ENCODE data around the gene ADAMTS17.

ADAMTS17 gene

DNA sequence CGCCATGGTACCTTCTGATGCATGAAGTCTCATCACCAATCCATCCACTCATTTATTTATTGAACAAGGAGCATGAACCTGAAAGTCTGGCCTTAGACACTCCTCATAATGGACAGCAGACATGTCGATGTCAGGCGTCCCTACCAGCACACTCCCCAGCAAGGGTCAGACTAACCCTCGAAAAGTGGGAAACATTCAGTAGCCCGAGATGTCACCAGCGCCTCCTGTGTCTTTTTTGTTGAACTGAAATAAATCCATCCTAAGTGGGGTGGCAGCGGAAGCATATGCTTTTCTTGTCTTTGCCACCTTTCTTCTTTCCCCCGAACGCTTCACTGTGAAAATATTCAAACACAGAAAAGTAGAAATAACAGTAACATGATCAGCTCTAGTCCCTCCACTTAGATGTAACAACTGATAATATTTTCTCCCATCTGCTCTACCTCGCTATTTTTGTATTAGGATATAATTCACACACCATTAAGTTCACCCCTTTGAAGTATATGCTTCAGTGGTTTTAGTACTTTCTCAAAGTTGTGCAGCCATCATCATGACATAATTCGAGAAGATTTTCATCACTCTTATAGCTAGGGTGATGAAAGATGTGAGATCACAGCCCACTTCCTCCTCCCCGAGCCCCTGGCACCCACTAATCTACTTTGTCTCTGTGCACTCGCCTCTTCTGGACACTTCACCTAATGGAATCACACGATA is 121.6 kb downstream of the ADAMTS17 start:
- H3K36me3 ChIP-seq (ENCODE audit: insufficient read depth, insufficient read length, low read length), result no peaks in the 10 kb centered on the region
- H3K4me1 ChIP-seq (ENCODE audit: insufficient read depth, insufficient read length), result no peaks in the 10 kb centered on the region
- H3K9ac ChIP-seq (ENCODE audit: insufficient read length, low read depth), result no peak overlapping the region
- no peak overlapping the region for H3K4me3 ChIP-seq (ENCODE audit: insufficient read length, low read depth)
- TF ChIP-seq ZNF274 (IDR thresholded peaks at IDR 0.05; ENCODE audit: low read depth, low read length) (no peak), SUZ12 (IDR thresholded peaks at IDR 0.05; ENCODE audit: extremely low read depth, insufficient read depth, insufficient read length) (no peak), YY1 (IDR thresholded peaks at IDR 0.05; ENCODE audit: insufficient read depth, insufficient read length) (no peak)
- no peaks in the 10 kb centered on the region for H3K9me3 ChIP-seq (ENCODE audit: insufficient read depth, low read length)
- no peaks in the 10 kb centered on the region for H3K27me3 ChIP-seq (ENCODE audit: insufficient read depth, insufficient read length)
- DNase-seq (ENCODE audit: low read depth, low spot score), result no peak

DNA sequence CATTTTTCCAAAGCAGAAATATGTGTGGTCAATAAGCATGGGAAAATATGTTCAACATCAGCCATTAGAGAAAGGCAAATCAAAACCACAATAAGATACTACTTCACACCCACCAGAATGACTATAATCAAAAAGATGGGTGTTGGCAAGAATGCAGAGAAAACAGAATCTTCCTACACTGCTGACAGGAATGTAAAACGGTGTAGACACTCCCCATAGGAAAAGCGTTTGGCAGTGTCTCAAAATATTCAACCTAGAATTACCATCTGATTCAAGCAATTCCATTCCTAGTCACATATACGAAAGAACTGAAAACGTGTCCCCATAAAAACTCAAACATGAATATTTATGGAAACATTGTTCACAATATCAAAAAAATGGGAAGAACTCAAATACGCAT is 123.3 kb downstream of the ADAMTS17 start:
- Histone ChIP-seq H3K36me3 (ENCODE audit: insufficient read depth, insufficient read length, low read length) (no peaks in the 10 kb centered on the region), H3K27me3 (ENCODE audit: insufficient read depth, insufficient read length) (no peaks in the 10 kb centered on the region), H3K9ac (ENCODE audit: insufficient read length, low read depth) (no peak overlapping the region), H3K9me3 (ENCODE audit: insufficient read depth, low read length) (no peaks in the 10 kb centered on the region), H3K4me1 (ENCODE audit: insufficient read depth, insufficient read length) (peaks cover 2% of the 10 kb centered on the region), H3K4me3 (ENCODE audit: insufficient read length, low read depth) (no peak overlapping the region)
- no peak for DNase-seq (ENCODE audit: low read depth, low spot score)
- no peak for TF ChIP-seq YY1 (IDR thresholded peaks at IDR 0.05; ENCODE audit: insufficient read depth, insufficient read length)
- no peak for TF ChIP-seq ZNF274 (IDR thresholded peaks at IDR 0.05; ENCODE audit: low read depth, low read length)
- no peak for TF ChIP-seq SUZ12 (IDR thresholded peaks at IDR 0.05; ENCODE audit: extremely low read depth, insufficient read depth, insufficient read length)

GRCh38 chr15:100216182-100216581 is 125.6 kb downstream of the ADAMTS17 start:
- Histone ChIP-seq H3K4me3 (ENCODE audit: insufficient read length, low read depth) (no peak overlapping the region), H3K9me3 (ENCODE audit: insufficient read depth, low read length) (no peaks in the 10 kb centered on the region), H3K27me3 (ENCODE audit: insufficient read depth, insufficient read length) (no peaks in the 10 kb centered on the region), H3K9ac (ENCODE audit: insufficient read length, low read depth) (no peak overlapping the region), H3K36me3 (ENCODE audit: insufficient read depth, insufficient read length, low read length) (no peaks in the 10 kb centered on the region), H3K4me1 (ENCODE audit: insufficient read depth, insufficient read length) (peaks cover 9% of the 10 kb centered on the region)
- TF ChIP-seq YY1 (IDR thresholded peaks at IDR 0.05; ENCODE audit: insufficient read depth, insufficient read length), result no peak
- TF ChIP-seq SUZ12 (IDR thresholded peaks at IDR 0.05; ENCODE audit: extremely low read depth, insufficient read depth, insufficient read length), result no peak
- TF ChIP-seq ZNF274 (IDR thresholded peaks at IDR 0.05; ENCODE audit: low read depth, low read length), result no peak
- no peak for DNase-seq (ENCODE audit: low read depth, low spot score)

- TF ChIP-seq SUZ12 (IDR thresholded peaks at IDR 0.05; ENCODE audit: extremely low read depth, insufficient read depth, insufficient read length) (no peak), YY1 (IDR thresholded peaks at IDR 0.05; ENCODE audit: insufficient read depth, insufficient read length) (no peak), ZNF274 (IDR thresholded peaks at IDR 0.05; ENCODE audit: low read depth, low read length) (no peak)
- peaks cover 9% of the 10 kb centered on the region for H3K4me1 ChIP-seq (ENCODE audit: insufficient read depth, insufficient read length)
- H3K4me3 ChIP-seq (ENCODE audit: insufficient read length, low read depth), result no peak overlapping the region
- no peaks in the 10 kb centered on the region for H3K27me3 ChIP-seq (ENCODE audit: insufficient read depth, insufficient read length)
- H3K36me3 ChIP-seq (ENCODE audit: insufficient read depth, insufficient read length, low read length), result no peaks in the 10 kb centered on the region
- no peaks in the 10 kb centered on the region for H3K9me3 ChIP-seq (ENCODE audit: insufficient read depth, low read length)
- DNase-seq (ENCODE audit: low read depth, low spot score), result no peak
- H3K9ac ChIP-seq (ENCODE audit: insufficient read length, low read depth), result no peak overlapping the region
These were observed 126.0 kb downstream of the ADAMTS17 start for GRCh38 chr15:100215843-100216169.

- Histone ChIP-seq H3K27me3 (ENCODE audit: insufficient read depth, insufficient read length) (no peaks in the 10 kb centered on the region), H3K4me1 (ENCODE audit: insufficient read depth, insufficient read length) (peaks cover 9% of the 10 kb centered on the region), H3K9ac (ENCODE audit: insufficient read length, low read depth) (no peak overlapping the region), H3K9me3 (ENCODE audit: insufficient read depth, low read length) (no peaks in the 10 kb centered on the region), H3K4me3 (ENCODE audit: insufficient read length, low read depth) (no peak overlapping the region), H3K36me3 (ENCODE audit: insufficient read depth, insufficient read length, low read length) (no peaks in the 10 kb centered on the region)
- DNase-seq (ENCODE audit: low read depth, low spot score), result no peak
- no peak for TF ChIP-seq SUZ12 (IDR thresholded peaks at IDR 0.05; ENCODE audit: extremely low read depth, insufficient read depth, insufficient read length)
- no peak for TF ChIP-seq ZNF274 (IDR thresholded peaks at IDR 0.05; ENCODE audit: low read depth, low read length)
- TF ChIP-seq YY1 (IDR thresholded peaks at IDR 0.05; ENCODE audit: insufficient read depth, insufficient read length), result no peak
These were observed 126.5 kb downstream of the ADAMTS17 start for GRCh38 chr15:100215031-100215842.

DNA sequence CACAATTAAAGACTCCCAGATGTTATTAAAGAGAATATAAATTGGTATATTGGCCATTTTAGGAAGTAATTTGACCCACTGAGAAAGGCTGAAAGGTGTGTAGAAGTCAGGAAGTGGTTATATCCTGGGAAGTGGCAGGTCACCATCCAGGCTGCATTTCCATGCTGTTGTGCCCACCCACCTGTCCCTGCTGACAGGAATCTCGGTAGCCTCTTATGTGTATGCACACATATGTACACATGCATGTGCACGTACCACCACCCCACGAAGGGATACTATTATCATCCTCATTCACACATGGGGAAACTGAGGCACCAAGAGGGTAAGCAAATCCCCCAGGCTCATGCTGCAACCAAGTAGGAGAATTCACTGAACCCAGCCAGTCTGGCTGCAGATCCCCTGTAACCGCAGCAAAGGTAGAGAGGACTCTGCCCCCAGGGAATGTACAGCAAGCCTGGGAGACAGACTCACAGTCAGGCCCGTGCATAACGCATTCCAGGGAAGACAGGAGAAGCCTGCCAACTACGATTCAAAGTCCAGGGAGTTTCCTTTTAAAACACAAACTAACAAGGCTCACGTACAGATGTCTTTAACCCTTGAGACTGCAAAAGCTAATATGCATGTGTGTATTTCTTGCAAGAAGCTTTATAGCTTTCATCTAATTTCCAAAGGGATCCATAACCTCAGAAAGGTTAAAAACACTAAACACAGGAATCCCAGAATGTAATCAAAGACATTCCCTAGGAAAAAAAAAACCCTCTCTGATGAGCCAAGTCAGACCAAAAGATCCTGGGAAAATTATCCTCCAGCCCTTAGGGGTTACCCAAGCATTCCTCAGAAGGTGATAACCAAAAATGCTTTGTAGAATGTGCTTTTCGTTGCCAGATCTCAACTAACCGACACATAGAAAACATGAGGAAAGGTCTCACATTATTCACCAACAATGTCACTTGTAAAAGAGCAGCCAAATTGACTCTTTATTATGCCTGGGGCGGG is 129.6 kb downstream of the ADAMTS17 start:
- TF ChIP-seq ZNF274 (IDR thresholded peaks at IDR 0.05; ENCODE audit: low read depth, low read length), result no peak
- TF ChIP-seq YY1 (IDR thresholded peaks at IDR 0.05; ENCODE audit: insufficient read depth, insufficient read length), result no peak
- TF ChIP-seq SUZ12 (IDR thresholded peaks at IDR 0.05; ENCODE audit: extremely low read depth, insufficient read depth, insufficient read length), result no peak
- Histone ChIP-seq H3K9me3 (ENCODE audit: insufficient read depth, low read length) (no peaks in the 10 kb centered on the region), H3K27me3 (ENCODE audit: insufficient read depth, insufficient read length) (no peaks in the 10 kb centered on the region), H3K36me3 (ENCODE audit: insufficient read depth, insufficient read length, low read length) (no peaks in the 10 kb centered on the region), H3K9ac (ENCODE audit: insufficient read length, low read depth) (no peak overlapping the region), H3K4me3 (ENCODE audit: insufficient read length, low read depth) (no peak overlapping the region), H3K4me1 (ENCODE audit: insufficient read depth, insufficient read length) (peaks cover 11% of the 10 kb centered on the region)
- no peak for DNase-seq (ENCODE audit: low read depth, low spot score)
